ENCODE results near the gene DENND1A. TPM values are rescaled to one million over a fixed set of nuclear protein-coding genes. Genes with fewer than 3 reads are reported as not detected.

Gene DENND1A
- total and polyA plus RNA-seq, 12 donors, result 7.3 to 36.7 (median 19.6) TPM

- no peak for DNase-seq
- no peaks in the 10 kb centered on the region for H3K4me1 ChIP-seq (replicated peaks in 1 of 2)
- H3K4me3 ChIP-seq, result no peak overlapping the region
- no peaks in the 10 kb centered on the region for H3K9me3 ChIP-seq (replicated peaks in 1 of 3)
- 87 to 95% (median 93%) methylated on average over 20 to 27 of the region's 27 CpGs for WGBS, 4 donors
- intact Hi-C loops (cut with DNase I), result no loop called here
- H3K36me3 ChIP-seq (replicated peaks in 1 of 2), result peaks cover 0 to 7% of the 10 kb centered on the region in 2 donors
- H3K27me3 ChIP-seq, result no peaks in the 10 kb centered on the region
- TF ChIP-seq POLR2A (IDR thresholded peaks at IDR 0.05) (no peak), CTCF (IDR thresholded peaks at IDR 0.05) (no peak)
- H3K27ac ChIP-seq, result no peak overlapping the region
Measured at GRCh38 chr9:123382653-123383511, 547.0 kb downstream of the DENND1A start.

- Histone ChIP-seq H3K4me1 (replicated peaks in 1 of 2) (no peaks in the 10 kb centered on the region), H3K27ac (no peak overlapping the region), H3K9me3 (replicated peaks in 1 of 3) (no peaks in the 10 kb centered on the region), H3K27me3 (no peaks in the 10 kb centered on the region), H3K36me3 (replicated peaks in 1 of 2) (peaks cover 0 to 7% of the 10 kb centered on the region in 2 donors), H3K4me3 (no peak overlapping the region)
- 88 to 95% (median 91%) methylated on average over 18 to 28 of the region's 28 CpGs for WGBS, 4 donors
- no peak for DNase-seq
- intact Hi-C loops (cut with DNase I), result no loop called here
- TF ChIP-seq CTCF (IDR thresholded peaks at IDR 0.05), result no peak
- TF ChIP-seq POLR2A (IDR thresholded peaks at IDR 0.05), result no peak
Measured at GRCh38 chr9:123380852-123381705, 548.8 kb downstream of the DENND1A start.

- H3K4me1 ChIP-seq (replicated peaks in 1 of 2), result no peaks in the 10 kb centered on the region
- WGBS, 4 donors, result 89 to 100% (median 91%) methylated on average over 1 to 30 of the region's 30 CpGs
- TF ChIP-seq CTCF (IDR thresholded peaks at IDR 0.05), result no peak
- no peak for TF ChIP-seq POLR2A (IDR thresholded peaks at IDR 0.05)
- H3K4me3 ChIP-seq, result no peak overlapping the region
- no peak overlapping the region for H3K27ac ChIP-seq
- peaks cover 0 to 7% of the 10 kb centered on the region in 2 donors for H3K36me3 ChIP-seq (replicated peaks in 1 of 2)
- intact Hi-C loops (cut with DNase I), result no loop called here
- no peak for DNase-seq
- peaks cover 10% of the 10 kb centered on the region for H3K27me3 ChIP-seq
- no peaks in the 10 kb centered on the region for H3K9me3 ChIP-seq (replicated peaks in 1 of 3)
Measured at GRCh38 chr9:123378956-123379660, 550.8 kb downstream of the DENND1A start.

- peaks cover 0 to 6% of the 10 kb centered on the region in 2 donors for H3K4me1 ChIP-seq (replicated peaks in 1 of 2)
- intact Hi-C loops (cut with DNase I), result no loop called here
- H3K4me3 ChIP-seq, result no peak overlapping the region
- no peak overlapping the region for H3K27ac ChIP-seq
- DNase-seq, result no peak
- H3K27me3 ChIP-seq, result peaks cover 21% of the 10 kb centered on the region
- TF ChIP-seq CTCF (IDR thresholded peaks at IDR 0.05), result no peak
- TF ChIP-seq POLR2A (IDR thresholded peaks at IDR 0.05), result no peak
- H3K9me3 ChIP-seq (replicated peaks in 1 of 3), result no peaks in the 10 kb centered on the region
- WGBS, 4 donors, result 54 to 80% (median 70%) methylated on average over 6 to 10 of the region's 10 CpGs
- peaks cover 0 to under 1% of the 10 kb centered on the region in 2 donors for H3K36me3 ChIP-seq (replicated peaks in 1 of 2)
Measured at GRCh38 chr9:123378025-123378424, 551.9 kb downstream of the DENND1A start.

All from adrenal gland (tissue), 12 donors.